Left cardiac atrium (tissue), 4 donors: ENCODE measurements around the gene MAMLD1. TPM values are rescaled to one million over a fixed set of nuclear protein-coding genes. Genes with fewer than 3 reads are reported as not detected.

Experiments used
- ATAC-seq, 2 donors: fragments of 200-7000 bp; cut with Tn5 transposase; one replicate each; pipeline ENCODE4 v1.9.1; 2020; ENCODE audit warnings: mild to moderate bottlenecking in 2 of 2, moderate library complexity in 2 of 2
- DNase-seq: peaks from one replicate; pipeline ENCODE4 v3.0.0-alpha.2; 2020
- intact Hi-C, 2 donors: fragments of 100-400 bp; cut with DNase I; formaldehyde crosslinking; loops; one replicate each; pipeline versions ENCODE4 v1.14.1 to v1.15.1; 2022 to 2023
- total RNA-seq, 2 donors: library from RNA; stranded (reverse); fragmentation: NEBNext Ultra II Directional; extraction: Animal tissue kit (Norgen Biotek cat#: 25700); gene quantifications; one replicate each; pipeline ENCODE4 v1.2.1, GENCODE V29; 2021
- donor health status: DM: no; HTN: yes; CAD: no.
- donor health status: DM: no; HTN: yes; CAD: no; lungs with severe emphysema.
- donor health status: DM: yes; HTN: yes; CAD: no.
- donor health status: Dilated cardiomyopathy.

MAMLD1 gene
- total RNA-seq, 2 donors from 2014 or later, result 2.7 to 3.2 TPM

GRCh38 chrX:150450519-150451177 lies 87.5 kb downstream of the MAMLD1 start:
- intact Hi-C loops, result no loop called here
- no peak for DNase-seq
- no peak for ATAC-seq

- ATAC-seq, result no peak
- DNase-seq, result no peak
- intact Hi-C loops, result no loop called here
Measured at GRCh38 chrX:150451953-150452352, 88.8 kb downstream of the MAMLD1 start.

- no peak for DNase-seq
- no peak for ATAC-seq
- intact Hi-C loops, result no loop called here
Measured at GRCh38 chrX:150454083-150454482, 91.0 kb downstream of the MAMLD1 start.

GRCh38 chrX:150454508-150455214 lies 91.5 kb downstream of the MAMLD1 start:
- ATAC-seq, result no peak
- intact Hi-C loops, result no loop called here
- no peak for DNase-seq

- ATAC-seq, result no peak
- intact Hi-C loops, result no loop called here
Measured at GRCh38 chrX:150455215-150455608, 92.1 kb downstream of the MAMLD1 start.

GRCh38 chrX:150456466-150456865 lies 93.3 kb downstream of the MAMLD1 start:
- DNase-seq, result no peak
- intact Hi-C loops, result no loop called here
- ATAC-seq, result no peak

More at GRCh38 chrX:150455215-150455608, 92.1 kb downstream of the MAMLD1 start:
- DNase-seq, result no peak

GRCh38 chrX:150456941-150457340 lies 93.8 kb downstream of the MAMLD1 start:
- DNase-seq (no peak), ATAC-seq (no peak)
- intact Hi-C loops, result no loop called here

- no peak for DNase-seq
- intact Hi-C loops, result no loop called here
- ATAC-seq, result peak in 1 of 2 donors; percentile 17
Measured at GRCh38 chrX:150459196-150459595, 96.1 kb downstream of the MAMLD1 start.

GRCh38 chrX:150460063-150460462 lies 96.9 kb downstream of the MAMLD1 start:
- no peak for ATAC-seq
- DNase-seq, result no peak
- intact Hi-C loops, result no loop called here

- ATAC-seq (no peak), DNase-seq (no peak)
- intact Hi-C loops, result no loop called here
Measured at GRCh38 chrX:150460781-150461180, 97.7 kb downstream of the MAMLD1 start.

- intact Hi-C loops, result no loop called here
- no peak for ATAC-seq
- no peak for DNase-seq
Measured at GRCh38 chrX:150463566-150463965, 100.4 kb downstream of the MAMLD1 start.

- DNase-seq (no peak), ATAC-seq (no peak)
- intact Hi-C loops, result no loop called here
Measured at GRCh38 chrX:150464001-150464400, 100.9 kb downstream of the MAMLD1 start.

GRCh38 chrX:150465326-150465725 lies 102.2 kb downstream of the MAMLD1 start:
- DNase-seq (no peak), ATAC-seq (no peak)
- intact Hi-C loops, result no loop called here

- no peak for DNase-seq
- intact Hi-C loops, result no loop called here
- peak; percentile 50 to 76 for ATAC-seq
Measured at GRCh38 chrX:150465881-150466775, 103.0 kb downstream of the MAMLD1 start.

- DNase-seq (no peak), ATAC-seq (no peak)
- intact Hi-C loops, result no loop called here
Measured at GRCh38 chrX:150472306-150472705, 109.2 kb downstream of the MAMLD1 start.

- DNase-seq (no peak), ATAC-seq (no peak)
- intact Hi-C loops, result no loop called here
Measured at GRCh38 chrX:150473371-150473770, 110.3 kb downstream of the MAMLD1 start.

- DNase-seq, result no peak
- intact Hi-C loops, result no loop called here
- ATAC-seq, result no peak
Measured at GRCh38 chrX:150475461-150475860, 112.3 kb downstream of the MAMLD1 start.

- no peak for DNase-seq
- intact Hi-C loops, result no loop called here
Measured at GRCh38 chrX:150476164-150476699, 113.1 kb downstream of the MAMLD1 start.

GRCh38 chrX:150477371-150477770 lies 114.3 kb downstream of the MAMLD1 start:
- intact Hi-C loops, result no loop called here
- ATAC-seq (no peak), DNase-seq (no peak)

More at GRCh38 chrX:150476164-150476699, 113.1 kb downstream of the MAMLD1 start:
- no peak for ATAC-seq
